Karpas-422 (cell line): ENCODE data around the gene RFX8. TPM values are rescaled to one million over a fixed set of nuclear protein-coding genes. Genes with fewer than 3 reads are reported as not detected.
"Not testable (repeated sequence)": the region's sequence is repeated elsewhere in the genome, so short reads cannot be mapped to it uniquely, and the experiment has no call there.

Source experiments
- DNase-seq: peaks from one replicate; pipeline ENCODE4 v3.0.0-alpha.2; 2015
- H2AFZ ChIP-seq: fragments of 200-600 bp; sonication (generic); 2 replicates; pipeline ENCODE4 v1.6.1; 2014; ENCODE audit warnings: antibody characterized with exemption, low read length, mixed read lengths
- H3K27ac ChIP-seq: fragments of 200-600 bp; sonication (generic); 2 replicates; pipeline ENCODE4 v1.5.1; 2014; ENCODE audit warnings: mild to moderate bottlenecking, low read length, moderate library complexity
- H3K27me3 ChIP-seq: fragments of 200-600 bp; sonication (generic); 2 replicates; pipeline ENCODE4 v1.6.1; 2014; ENCODE audit warnings: low read length, mixed read lengths
- H3K36me3 ChIP-seq: fragments of 200-600 bp; sonication (generic); 2 replicates; pipeline ENCODE4 v1.6.1; 2014; ENCODE audit warnings: low read length, mixed read lengths; ENCODE audit not compliant: insufficient read depth
- H3K4me1 ChIP-seq: fragments of 200-600 bp; sonication (generic); 2 replicates; pipeline ENCODE4 v1.6.1; 2014; ENCODE audit warnings: mild to moderate bottlenecking, low read length, mixed read lengths
- H3K4me2 ChIP-seq: fragments of 200-600 bp; sonication (generic); 2 replicates; pipeline ENCODE4 v1.6.1; 2014; ENCODE audit warnings: low read length, low read depth, mild to moderate bottlenecking; ENCODE audit not compliant: poor library complexity, severe bottlenecking
- H3K4me3 ChIP-seq: fragments of 200-600 bp; sonication (generic); 2 replicates; pipeline ENCODE4 v1.5.1; 2014; ENCODE audit warnings: mild to moderate bottlenecking, antibody characterized with exemption, low read length, mixed read lengths
- H3K79me2 ChIP-seq: fragments of 200-600 bp; sonication (generic); 2 replicates; pipeline ENCODE4 v1.6.1; 2014; ENCODE audit warnings: mild to moderate bottlenecking, low read length, mixed read lengths
- H3K9ac ChIP-seq: fragments of 200-600 bp; sonication (generic); 2 replicates; pipeline ENCODE4 v1.6.0; 2014; ENCODE audit warnings: low read length
- H3K9me2 ChIP-seq: fragments of 200-600 bp; sonication (generic), shearing (Covaris generic); replicated peaks from 2 replicates; pipeline ENCODE4 v1.6.0; 2014; ENCODE audit warnings: mild to moderate bottlenecking, low read length, moderate library complexity; ENCODE audit not compliant: insufficient read depth
- H3K9me3 ChIP-seq: fragments of 300-700, 200-600 bp; sonication (generic); 2 replicates; pipeline ENCODE4 v1.6.1; 2014; ENCODE audit warnings: low read length, mixed read lengths
- H4K20me1 ChIP-seq: fragments of 200-600 bp; sonication (generic); 2 replicates; pipeline ENCODE4 v1.6.1; 2014; ENCODE audit warnings: mild to moderate bottlenecking, antibody characterized with exemption, low read length, low read depth; ENCODE audit not compliant: insufficient read depth
- total RNA-seq: library from RNA; depleted of rRNA; stranded (reverse); fragments of >200 nt; shearing (Covaris generic); gene quantifications from 2 replicates; pipeline ENCODE4 v1.2.3, GENCODE V29; 2014; ENCODE audit warnings: low replicate concordance

Gene RFX8
- total RNA-seq, 1 experiment from 2014 or later = not detected

GRCh38 chr2:101467306-101467705, 7.6 kb downstream of the RFX8 start:
- no peaks in the 10 kb centered on the region for H4K20me1 ChIP-seq
- H3K9me2 ChIP-seq = no peaks in the 10 kb centered on the region
- no peak overlapping the region for H3K4me3 ChIP-seq
- H3K79me2 ChIP-seq = no peaks in the 10 kb centered on the region
- H3K4me2 ChIP-seq = no peak overlapping the region
- no peak overlapping the region for H3K9ac ChIP-seq
- no peaks in the 10 kb centered on the region for H3K4me1 ChIP-seq
- H3K27ac ChIP-seq = no peak overlapping the region
- H2AFZ ChIP-seq = no peak overlapping the region
- H3K36me3 ChIP-seq = no peaks in the 10 kb centered on the region
- no peaks in the 10 kb centered on the region for H3K27me3 ChIP-seq
- no peak for DNase-seq
- H3K9me3 ChIP-seq = no peaks in the 10 kb centered on the region

- Histone ChIP-seq H3K4me3 (no peak overlapping the region), H3K36me3 (no peaks in the 10 kb centered on the region), H3K9me3 (no peaks in the 10 kb centered on the region), H3K27ac (no peak overlapping the region), H3K9ac (no peak overlapping the region), H4K20me1 (no peaks in the 10 kb centered on the region), H2AFZ (no peak overlapping the region), H3K79me2 (no peaks in the 10 kb centered on the region), H3K4me2 (no peak overlapping the region), H3K27me3 (no peaks in the 10 kb centered on the region), H3K9me2 (no peaks in the 10 kb centered on the region), H3K4me1 (no peaks in the 10 kb centered on the region)
- DNase-seq = no peak
These were observed 8.5 kb downstream of the RFX8 start for GRCh38 chr2:101466426-101466825.

DNA sequence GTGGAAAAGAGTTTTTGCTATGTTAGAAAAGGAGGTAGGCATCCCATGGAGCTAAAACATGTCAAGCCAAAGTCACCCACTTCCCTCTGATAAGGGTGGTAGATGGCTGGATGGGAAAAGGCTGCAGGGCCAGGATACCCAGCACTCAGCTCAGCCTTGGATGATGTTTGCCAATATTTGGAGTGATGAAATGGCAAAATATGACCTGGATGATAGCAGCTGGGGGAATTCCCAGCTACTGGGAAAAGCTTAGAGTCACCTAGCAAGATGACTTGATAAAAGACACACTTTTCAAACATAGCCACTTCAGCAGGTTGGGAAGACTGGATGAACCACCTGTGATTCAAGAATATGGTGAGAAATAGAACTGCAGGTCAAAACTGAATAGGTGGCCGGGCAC, 10.1 kb downstream of the RFX8 start:
- H3K27me3 ChIP-seq = no peaks in the 10 kb centered on the region
- H3K4me1 ChIP-seq = no peaks in the 10 kb centered on the region
- no peak overlapping the region for H3K4me3 ChIP-seq
- no peaks in the 10 kb centered on the region for H3K9me2 ChIP-seq
- no peaks in the 10 kb centered on the region for H3K36me3 ChIP-seq
- no peak for DNase-seq
- H3K4me2 ChIP-seq = no peak overlapping the region
- no peak overlapping the region for H3K9ac ChIP-seq
- H3K79me2 ChIP-seq = no peaks in the 10 kb centered on the region
- no peaks in the 10 kb centered on the region for H4K20me1 ChIP-seq
- H3K27ac ChIP-seq = no peak overlapping the region
- H2AFZ ChIP-seq = no peak overlapping the region
- H3K9me3 ChIP-seq = no peaks in the 10 kb centered on the region

DNA sequence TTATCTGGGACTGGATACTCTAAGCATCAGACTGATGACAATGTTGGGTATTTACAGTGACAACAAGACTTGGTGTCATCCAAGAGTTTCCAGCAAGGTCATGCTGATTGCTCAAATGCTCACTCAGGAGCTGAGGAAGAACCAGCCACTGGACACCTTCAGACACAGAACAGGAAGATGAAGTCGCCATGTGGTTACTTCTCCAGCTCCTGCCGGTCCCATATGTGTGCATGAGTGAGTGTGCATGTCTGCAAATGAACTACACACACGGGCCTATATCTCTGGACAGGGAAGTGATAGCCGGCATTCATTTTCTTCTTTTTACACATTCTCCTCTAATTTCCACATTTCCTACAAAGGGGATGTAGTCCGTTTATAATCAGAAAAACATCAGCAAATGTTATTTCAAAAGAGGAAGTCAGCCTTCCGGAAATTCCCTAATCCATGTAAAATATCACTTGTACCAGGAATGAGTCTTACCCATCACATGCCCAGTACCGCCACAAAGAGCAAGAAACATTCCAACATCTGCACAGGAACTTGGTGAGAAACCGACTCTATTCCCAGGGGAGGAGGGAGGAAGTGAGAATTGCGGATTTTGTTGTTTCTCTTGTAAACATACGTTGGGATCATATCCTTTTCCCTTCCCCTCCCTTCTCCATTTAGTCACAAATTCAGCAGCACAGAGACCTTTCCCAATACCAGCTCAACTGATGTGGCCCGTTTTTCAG, 10.8 kb downstream of the RFX8 start:
- no peak overlapping the region for H2AFZ ChIP-seq

DNA sequence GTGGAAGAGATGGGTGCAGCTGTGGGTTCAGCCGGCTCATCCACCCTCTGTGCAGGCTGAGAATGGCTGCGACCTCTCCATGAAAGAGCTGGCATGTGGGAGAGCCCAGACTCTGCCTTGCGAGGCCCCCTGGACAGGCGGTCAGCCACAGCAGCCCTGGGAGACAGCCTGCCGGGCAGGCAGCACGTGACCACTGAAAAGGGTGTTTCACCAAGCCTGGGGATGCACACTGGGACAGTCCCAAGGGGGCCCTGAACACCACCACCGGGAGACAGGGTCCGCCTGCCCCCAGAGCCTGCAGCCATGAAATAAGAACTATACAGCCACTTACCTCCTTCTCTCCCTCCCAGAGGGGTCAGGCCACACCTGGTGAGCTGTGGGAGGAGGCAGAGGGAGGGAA, 11.5 kb downstream of the RFX8 start:
- no peak overlapping the region for H3K9ac ChIP-seq
- no peaks in the 10 kb centered on the region for H3K79me2 ChIP-seq
- no peak overlapping the region for H3K4me2 ChIP-seq
- no peaks in the 10 kb centered on the region for H3K36me3 ChIP-seq
- H3K27ac ChIP-seq = no peak overlapping the region
- H3K27me3 ChIP-seq = no peaks in the 10 kb centered on the region
- no peak overlapping the region for H3K4me3 ChIP-seq
- no peaks in the 10 kb centered on the region for H3K9me3 ChIP-seq
- no peaks in the 10 kb centered on the region for H3K4me1 ChIP-seq
- no peak overlapping the region for H2AFZ ChIP-seq
- no peaks in the 10 kb centered on the region for H4K20me1 ChIP-seq
- no peak for DNase-seq
- H3K9me2 ChIP-seq = no peaks in the 10 kb centered on the region

More for the DNA sequence above, 10.8 kb downstream of the RFX8 start:
- H3K4me3 ChIP-seq = no peak overlapping the region
- H3K4me1 ChIP-seq = no peaks in the 10 kb centered on the region
- H3K79me2 ChIP-seq = no peaks in the 10 kb centered on the region
- no peak overlapping the region for H3K4me2 ChIP-seq
- no peak overlapping the region for H3K27ac ChIP-seq
- no peaks in the 10 kb centered on the region for H3K9me3 ChIP-seq
- H3K9me2 ChIP-seq = no peaks in the 10 kb centered on the region
- no peaks in the 10 kb centered on the region for H4K20me1 ChIP-seq
- no peaks in the 10 kb centered on the region for H3K27me3 ChIP-seq
- no peak overlapping the region for H3K9ac ChIP-seq
- DNase-seq = no peak
- no peaks in the 10 kb centered on the region for H3K36me3 ChIP-seq

DNA sequence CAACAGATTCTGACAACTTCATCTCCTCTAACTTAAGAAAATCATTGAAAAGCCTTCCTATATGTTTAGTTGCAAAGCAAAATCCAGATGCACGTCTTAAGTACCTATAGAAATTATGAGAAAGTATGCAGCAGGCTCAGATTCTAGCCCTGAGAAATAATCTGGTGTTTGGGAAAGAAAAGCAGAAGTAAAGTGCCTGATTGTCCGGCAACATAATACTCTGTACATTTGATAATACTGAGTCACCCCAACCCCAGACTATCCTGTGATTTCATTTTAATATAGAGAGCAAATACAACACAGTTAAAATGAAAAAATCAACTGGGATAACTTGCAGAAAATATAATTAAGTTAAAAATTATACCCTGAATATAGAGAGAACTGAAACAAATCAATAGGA, 13.5 kb downstream of the RFX8 start:
- no peak for DNase-seq
- Histone ChIP-seq H3K4me1 (no peaks in the 10 kb centered on the region), H3K4me2 (no peak overlapping the region), H3K79me2 (no peaks in the 10 kb centered on the region), H4K20me1 (no peaks in the 10 kb centered on the region), H3K4me3 (no peak overlapping the region), H3K27me3 (no peaks in the 10 kb centered on the region), H3K9me3 (no peaks in the 10 kb centered on the region), H3K9me2 (no peaks in the 10 kb centered on the region), H2AFZ (no peak overlapping the region), H3K27ac (no peak overlapping the region), H3K36me3 (no peaks in the 10 kb centered on the region), H3K9ac (no peak overlapping the region)

DNA sequence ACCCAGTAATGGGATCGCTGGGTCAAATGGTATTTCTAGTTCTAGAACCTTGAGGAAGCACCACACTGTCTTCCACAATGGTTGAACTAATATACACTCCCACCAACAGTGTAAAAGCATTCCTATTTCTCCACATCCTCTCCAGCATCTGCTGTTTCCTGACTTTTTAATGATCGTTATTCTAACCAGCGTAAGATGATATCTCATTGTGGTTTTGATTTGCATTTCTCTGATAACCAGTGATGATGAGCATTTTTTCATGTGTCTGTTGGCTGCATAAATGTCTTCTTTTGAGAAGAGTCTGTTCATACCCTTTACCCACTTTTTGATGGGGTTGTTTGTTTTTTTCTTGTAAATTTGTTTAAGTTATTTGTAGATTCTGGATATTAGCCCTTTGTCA, 20.5 kb downstream of the RFX8 start:
- not testable (repeated sequence) for H3K4me2 ChIP-seq, H3K9me3 ChIP-seq, H2AFZ ChIP-seq, H3K27ac ChIP-seq, H3K79me2 ChIP-seq, H3K36me3 ChIP-seq, H3K4me1 ChIP-seq, DNase-seq, H3K27me3 ChIP-seq, H4K20me1 ChIP-seq, H3K4me3 ChIP-seq, H3K9ac ChIP-seq, H3K9me2 ChIP-seq

DNA sequence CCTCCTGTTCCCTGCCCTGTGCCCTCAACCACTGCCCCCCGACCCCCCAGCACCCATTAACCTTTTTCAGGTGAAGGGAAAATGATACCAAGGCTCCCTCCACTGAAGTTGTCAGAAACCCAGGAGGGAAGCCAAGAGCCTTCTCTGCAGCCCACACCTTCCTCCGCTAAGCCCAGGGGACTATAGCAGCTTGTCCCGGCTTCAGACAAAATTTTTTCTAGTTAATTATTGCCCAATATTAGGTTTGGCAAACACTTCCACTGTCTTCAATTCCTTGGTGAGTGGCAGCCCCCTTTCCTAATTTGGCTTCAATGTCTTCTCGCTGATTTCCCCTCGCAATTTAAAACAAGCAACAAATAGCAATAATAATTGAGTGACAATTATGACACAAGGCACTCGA, 23.9 kb downstream of the RFX8 start:
- no peaks in the 10 kb centered on the region for H4K20me1 ChIP-seq
- no peaks in the 10 kb centered on the region for H3K4me1 ChIP-seq
- no peak for DNase-seq
- no peaks in the 10 kb centered on the region for H3K27me3 ChIP-seq
- no peaks in the 10 kb centered on the region for H3K9me3 ChIP-seq
- no peak overlapping the region for H3K4me3 ChIP-seq
- no peak overlapping the region for H3K4me2 ChIP-seq
- no peaks in the 10 kb centered on the region for H3K9me2 ChIP-seq
- no peak overlapping the region for H2AFZ ChIP-seq
- no peaks in the 10 kb centered on the region for H3K36me3 ChIP-seq
- H3K79me2 ChIP-seq = no peaks in the 10 kb centered on the region
- H3K27ac ChIP-seq = no peak overlapping the region
- H3K9ac ChIP-seq = no peak overlapping the region
